ENCODE results near the gene MEGF10. TPM values are rescaled to one million over a fixed set of nuclear protein-coding genes. Genes with fewer than 3 reads are reported as not detected.

MEGF10 gene
- polyA plus RNA-seq, 1 donor from 2014 or later: 0.05 TPM

DNA sequence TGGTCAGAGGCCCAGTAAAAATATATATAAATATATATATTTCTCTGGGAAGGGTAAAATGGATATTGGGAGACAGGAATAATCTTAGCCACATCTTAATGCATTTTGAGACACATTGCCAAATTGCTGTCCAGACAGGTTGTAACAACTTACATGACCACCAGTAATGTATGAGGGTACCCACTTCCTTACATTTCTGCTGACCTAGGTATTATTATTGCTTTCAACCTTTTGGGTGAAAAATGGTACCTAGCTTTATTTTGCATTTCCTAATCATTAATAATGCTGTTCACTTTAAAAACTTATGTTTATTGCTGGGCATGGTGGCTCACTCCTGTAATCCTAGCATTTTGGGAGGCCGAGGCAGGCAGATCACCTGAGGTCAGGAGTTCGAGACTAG, 61.5 kb downstream of the MEGF10 start:
- no peak overlapping the region for H3K9ac ChIP-seq (ENCODE audit: low read length)
- H3F3A ChIP-seq (ENCODE audit: insufficient read depth, low read length, poor library complexity, severe bottlenecking): no peaks in the 10 kb centered on the region
- no peaks in the 10 kb centered on the region for H3K9me3 ChIP-seq (ENCODE audit: low read length)
- H3K4me3 ChIP-seq (ENCODE audit: low read length): no peak overlapping the region
- no peaks in the 10 kb centered on the region for H4K20me1 ChIP-seq (ENCODE audit: insufficient read depth)
- H3K79me2 ChIP-seq (replicated peaks; ENCODE audit: insufficient read depth, low read length): no peaks in the 10 kb centered on the region
- no peaks in the 10 kb centered on the region for H3K9me2 ChIP-seq (ENCODE audit: insufficient read depth, low read length)
- TF ChIP-seq MXI1 (conservative IDR thresholded peaks at IDR 0.05; ENCODE audit: poor library complexity, severe bottlenecking) (no peak), TAF1 (IDR thresholded peaks at IDR 0.05; ENCODE audit: low read depth) (no peak), EP300 (conservative IDR thresholded peaks at IDR 0.05; ENCODE audit: poor library complexity, severe bottlenecking) (no peak), EZH2 (IDR thresholded peaks at IDR 0.05; ENCODE audit: borderline replicate concordance, insufficient read depth, low read length, poor library complexity, severe bottlenecking) (no peak), POLR2AphosphoS5 (IDR thresholded peaks at IDR 0.05) (no peak), RAD21 (conservative IDR thresholded peaks at IDR 0.05) (no peak), SMC3 (conservative IDR thresholded peaks at IDR 0.05; ENCODE audit: poor library complexity) (no peak)
- TF ChIP-seq, protein P1, sequence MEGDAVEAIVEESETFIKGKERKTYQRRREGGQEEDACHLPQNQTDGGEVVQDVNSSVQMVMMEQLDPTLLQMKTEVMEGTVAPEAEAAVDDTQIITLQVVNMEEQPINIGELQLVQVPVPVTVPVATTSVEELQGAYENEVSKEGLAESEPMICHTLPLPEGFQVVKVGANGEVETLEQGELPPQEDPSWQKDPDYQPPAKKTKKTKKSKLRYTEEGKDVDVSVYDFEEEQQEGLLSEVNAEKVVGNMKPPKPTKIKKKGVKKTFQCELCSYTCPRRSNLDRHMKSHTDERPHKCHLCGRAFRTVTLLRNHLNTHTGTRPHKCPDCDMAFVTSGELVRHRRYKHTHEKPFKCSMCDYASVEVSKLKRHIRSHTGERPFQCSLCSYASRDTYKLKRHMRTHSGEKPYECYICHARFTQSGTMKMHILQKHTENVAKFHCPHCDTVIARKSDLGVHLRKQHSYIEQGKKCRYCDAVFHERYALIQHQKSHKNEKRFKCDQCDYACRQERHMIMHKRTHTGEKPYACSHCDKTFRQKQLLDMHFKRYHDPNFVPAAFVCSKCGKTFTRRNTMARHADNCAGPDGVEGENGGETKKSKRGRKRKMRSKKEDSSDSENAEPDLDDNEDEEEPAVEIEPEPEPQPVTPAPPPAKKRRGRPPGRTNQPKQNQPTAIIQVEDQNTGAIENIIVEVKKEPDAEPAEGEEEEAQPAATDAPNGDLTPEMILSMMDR (IDR thresholded peaks at IDR 0.05; ENCODE audit: poor library complexity, severe bottlenecking): no peak
- TF ChIP-seq, protein P2, sequence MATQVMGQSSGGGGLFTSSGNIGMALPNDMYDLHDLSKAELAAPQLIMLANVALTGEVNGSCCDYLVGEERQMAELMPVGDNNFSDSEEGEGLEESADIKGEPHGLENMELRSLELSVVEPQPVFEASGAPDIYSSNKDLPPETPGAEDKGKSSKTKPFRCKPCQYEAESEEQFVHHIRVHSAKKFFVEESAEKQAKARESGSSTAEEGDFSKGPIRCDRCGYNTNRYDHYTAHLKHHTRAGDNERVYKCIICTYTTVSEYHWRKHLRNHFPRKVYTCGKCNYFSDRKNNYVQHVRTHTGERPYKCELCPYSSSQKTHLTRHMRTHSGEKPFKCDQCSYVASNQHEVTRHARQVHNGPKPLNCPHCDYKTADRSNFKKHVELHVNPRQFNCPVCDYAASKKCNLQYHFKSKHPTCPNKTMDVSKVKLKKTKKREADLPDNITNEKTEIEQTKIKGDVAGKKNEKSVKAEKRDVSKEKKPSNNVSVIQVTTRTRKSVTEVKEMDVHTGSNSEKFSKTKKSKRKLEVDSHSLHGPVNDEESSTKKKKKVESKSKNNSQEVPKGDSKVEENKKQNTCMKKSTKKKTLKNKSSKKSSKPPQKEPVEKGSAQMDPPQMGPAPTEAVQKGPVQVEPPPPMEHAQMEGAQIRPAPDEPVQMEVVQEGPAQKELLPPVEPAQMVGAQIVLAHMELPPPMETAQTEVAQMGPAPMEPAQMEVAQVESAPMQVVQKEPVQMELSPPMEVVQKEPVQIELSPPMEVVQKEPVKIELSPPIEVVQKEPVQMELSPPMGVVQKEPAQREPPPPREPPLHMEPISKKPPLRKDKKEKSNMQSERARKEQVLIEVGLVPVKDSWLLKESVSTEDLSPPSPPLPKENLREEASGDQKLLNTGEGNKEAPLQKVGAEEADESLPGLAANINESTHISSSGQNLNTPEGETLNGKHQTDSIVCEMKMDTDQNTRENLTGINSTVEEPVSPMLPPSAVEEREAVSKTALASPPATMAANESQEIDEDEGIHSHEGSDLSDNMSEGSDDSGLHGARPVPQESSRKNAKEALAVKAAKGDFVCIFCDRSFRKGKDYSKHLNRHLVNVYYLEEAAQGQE (IDR thresholded peaks at IDR 0.05; ENCODE audit: borderline replicate concordance): no peak
- no peak overlapping the region for H3K4me2 ChIP-seq (ENCODE audit: low read length)
- no peak overlapping the region for H3K27ac ChIP-seq (ENCODE audit: low read length)
- H3K36me3 ChIP-seq (ENCODE audit: insufficient read depth, low read length): no peaks in the 10 kb centered on the region
- no peaks in the 10 kb centered on the region for H3K27me3 ChIP-seq (ENCODE audit: insufficient read depth, low read depth, low read length)
- no peak overlapping the region for H2AFZ ChIP-seq (ENCODE audit: low read depth, low read length)

DNA sequence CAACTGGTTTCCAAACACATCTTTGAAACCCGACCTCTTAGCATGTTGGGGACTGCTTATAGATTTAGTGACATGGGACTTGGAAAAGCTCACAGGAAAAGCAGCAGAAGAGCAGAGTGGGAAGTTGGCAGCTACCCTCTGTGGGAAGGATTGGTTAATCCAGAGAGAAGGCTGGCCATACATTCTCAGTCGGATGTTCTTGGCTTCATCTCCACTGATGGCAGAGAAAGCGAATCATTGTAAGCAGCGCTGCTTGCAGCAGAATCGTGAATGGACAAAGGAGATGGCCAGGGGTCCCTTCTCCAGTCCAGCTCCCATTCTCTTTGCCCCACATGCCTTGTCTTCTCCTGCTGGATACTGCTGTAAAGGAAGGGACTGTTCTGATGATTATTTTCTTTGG, 62.7 kb downstream of the MEGF10 start:
- Histone ChIP-seq H3K27ac (ENCODE audit: low read length) (no peak overlapping the region), H3K9me3 (ENCODE audit: low read length) (no peaks in the 10 kb centered on the region), H3K27me3 (ENCODE audit: insufficient read depth, low read depth, low read length) (no peaks in the 10 kb centered on the region)

More for the DNA sequence above, 62.7 kb downstream of the MEGF10 start:
- no peaks in the 10 kb centered on the region for H3K36me3 ChIP-seq (ENCODE audit: insufficient read depth, low read length)
- no peaks in the 10 kb centered on the region for H3K79me2 ChIP-seq (replicated peaks; ENCODE audit: insufficient read depth, low read length)
- TF ChIP-seq RAD21 (conservative IDR thresholded peaks at IDR 0.05) (no peak), TAF1 (IDR thresholded peaks at IDR 0.05; ENCODE audit: low read depth) (no peak), EZH2 (IDR thresholded peaks at IDR 0.05; ENCODE audit: borderline replicate concordance, insufficient read depth, low read length, poor library complexity, severe bottlenecking) (no peak), EP300 (conservative IDR thresholded peaks at IDR 0.05; ENCODE audit: poor library complexity, severe bottlenecking) (no peak), MXI1 (conservative IDR thresholded peaks at IDR 0.05; ENCODE audit: poor library complexity, severe bottlenecking) (no peak), SMC3 (conservative IDR thresholded peaks at IDR 0.05; ENCODE audit: poor library complexity) (no peak), POLR2AphosphoS5 (IDR thresholded peaks at IDR 0.05) (no peak)
- TF ChIP-seq, protein P1 (IDR thresholded peaks at IDR 0.05; ENCODE audit: poor library complexity, severe bottlenecking): no peak
- TF ChIP-seq, protein P2 (IDR thresholded peaks at IDR 0.05; ENCODE audit: borderline replicate concordance): no peak
- H2AFZ ChIP-seq (ENCODE audit: low read depth, low read length): no peak overlapping the region
- no peaks in the 10 kb centered on the region for H4K20me1 ChIP-seq (ENCODE audit: insufficient read depth)
- no peaks in the 10 kb centered on the region for H3K9me2 ChIP-seq (ENCODE audit: insufficient read depth, low read length)
- H3F3A ChIP-seq (ENCODE audit: insufficient read depth, low read length, poor library complexity, severe bottlenecking): no peaks in the 10 kb centered on the region
- no peak overlapping the region for H3K4me2 ChIP-seq (ENCODE audit: low read length)
- H3K9ac ChIP-seq (ENCODE audit: low read length): no peak overlapping the region
- no peak overlapping the region for H3K4me3 ChIP-seq (ENCODE audit: low read length)

Data from neural cell (in vitro differentiated cells).